Measurements from ENCODE around the gene LTBP3. TPM values are rescaled to one million over a fixed set of nuclear protein-coding genes. Genes with fewer than 3 reads are reported as not detected.
A peak's percentile ranks its signal among the peaks of the same experiment; 100 is the strongest.

Gene LTBP3
- polyA plus RNA-seq, 1 of the 3 experiments (the other 2 are of a cell fraction): 167 TPM

DNA sequence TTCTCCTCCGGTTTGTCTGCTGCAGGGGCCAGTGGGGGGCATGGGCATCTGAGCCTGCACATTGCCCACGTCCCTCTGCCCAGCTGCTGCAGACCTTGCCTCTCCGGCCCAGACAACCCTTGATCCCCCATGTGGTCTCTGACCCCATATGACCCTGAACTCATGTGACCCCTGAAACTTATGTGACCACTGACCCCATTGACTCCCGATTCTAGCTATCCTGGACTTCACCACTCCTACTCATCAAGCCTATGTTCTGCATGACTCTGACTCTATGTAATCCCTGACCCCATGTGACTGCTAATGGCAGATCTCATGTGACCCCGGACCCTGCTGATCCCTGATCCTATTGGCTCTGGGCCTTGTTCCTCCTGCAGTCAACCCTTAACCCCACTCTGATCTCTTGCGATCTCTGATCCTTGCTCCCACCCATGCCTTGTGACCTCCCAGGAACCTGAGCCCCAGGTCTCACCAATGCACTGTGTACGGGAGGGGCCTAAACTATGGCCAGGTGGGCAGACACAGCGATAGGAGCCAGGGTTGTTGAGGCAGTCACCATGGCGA is 5.7 kb downstream of the LTBP3 start:
- no peak overlapping the region for H2AFZ ChIP-seq (ENCODE audit: low read depth)
- TF ChIP-seq, protein P1, sequence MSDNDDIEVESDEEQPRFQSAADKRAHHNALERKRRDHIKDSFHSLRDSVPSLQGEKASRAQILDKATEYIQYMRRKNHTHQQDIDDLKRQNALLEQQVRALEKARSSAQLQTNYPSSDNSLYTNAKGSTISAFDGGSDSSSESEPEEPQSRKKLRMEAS (IDR thresholded peaks at IDR 0.05; ENCODE audit: low read depth): no peak
- TF ChIP-seq MXI1 (IDR thresholded peaks at IDR 0.05; ENCODE audit: low read depth, low read length): no peak
- no peak for TF ChIP-seq CHD2 (IDR thresholded peaks at IDR 0.05; ENCODE audit: low read length, partially characterized antibody)
- no peak for TF ChIP-seq NRF1 (IDR thresholded peaks at IDR 0.05; ENCODE audit: low read depth, low read length)
- no peak for TF ChIP-seq EP300 (IDR thresholded peaks at IDR 0.05; ENCODE audit: borderline replicate concordance in 1 of 2, low read depth in 1 of 2, low read length in 1 of 2)
- TF ChIP-seq TEAD4 (IDR thresholded peaks at IDR 0.05; ENCODE audit: borderline replicate concordance, insufficient read depth): no peak
- TF ChIP-seq ELF1 (IDR thresholded peaks at IDR 0.05): no peak
- TF ChIP-seq SIN3A (IDR thresholded peaks at IDR 0.05; ENCODE audit: borderline replicate concordance, low read depth, low read length): no peak
- TF ChIP-seq MEF2A (IDR thresholded peaks at IDR 0.05; ENCODE audit: borderline replicate concordance, low read depth): no peak
- TF ChIP-seq RAD21 (IDR thresholded peaks at IDR 0.05; ENCODE audit: low read length): no peak
- H3K9me3 ChIP-seq: no peaks in the 10 kb centered on the region
- peaks cover 50% of the 10 kb centered on the region for H3K79me2 ChIP-seq (ENCODE audit: insufficient read depth)
- H3F3A ChIP-seq (replicated peaks; ENCODE audit: insufficient read depth): peaks cover 6% of the 10 kb centered on the region
- ChIA-PET POLR2A (interaction anchor here (0.8 kb wide), 1 partner anchor 11 kb away, joined by 3 read pairs; no protein-coding TSS in a partner anchor), CTCF (interaction anchor here (0.6 to 6.4 kb wide), 16 partner anchors 8 to 232 kb away, joined by 3 to 88 read pairs (median 4); partner anchors contain the start of genes FAM89B, KCNK7 and ZNRD2)
- H3K4me3 ChIP-seq (ENCODE audit: low read depth in 2 of 2, low read length in 1 of 2): no peak overlapping the region
- WGBS (ENCODE audit: low lambda C conversion rate): 84% methylated on average over 6 of the region's 9 CpGs
- no peak overlapping the region for H3K9ac ChIP-seq
- peaks cover 29 to 39% of the 10 kb centered on the region in 2 experiments for H3K36me3 ChIP-seq (replicated peaks in 1 of 2; ENCODE audit: control insufficient read depth in 1 of 2, insufficient read depth in 2 of 2, low read length in 1 of 2)
- no peak for DNase-seq
- H3K4me1 ChIP-seq (ENCODE audit: control insufficient read depth in 1 of 2, insufficient read depth in 2 of 2, low read depth in 1 of 2, low read length in 1 of 2): peaks cover 16 to 34% of the 10 kb centered on the region in 2 experiments; a peak in 3 of 4 replicates
- H3K27me3 ChIP-seq (ENCODE audit: insufficient read depth): no peaks in the 10 kb centered on the region
- no peak overlapping the region; a peak in 1 of 4 replicates for H3K27ac ChIP-seq (ENCODE audit: low read depth in 2 of 2, low read length in 1 of 2)
- no peak overlapping the region for H3K4me2 ChIP-seq
- peaks cover 21% of the 10 kb centered on the region for H4K20me1 ChIP-seq (ENCODE audit: insufficient read depth)
- H3K9me2 ChIP-seq: no peaks in the 10 kb centered on the region

DNA sequence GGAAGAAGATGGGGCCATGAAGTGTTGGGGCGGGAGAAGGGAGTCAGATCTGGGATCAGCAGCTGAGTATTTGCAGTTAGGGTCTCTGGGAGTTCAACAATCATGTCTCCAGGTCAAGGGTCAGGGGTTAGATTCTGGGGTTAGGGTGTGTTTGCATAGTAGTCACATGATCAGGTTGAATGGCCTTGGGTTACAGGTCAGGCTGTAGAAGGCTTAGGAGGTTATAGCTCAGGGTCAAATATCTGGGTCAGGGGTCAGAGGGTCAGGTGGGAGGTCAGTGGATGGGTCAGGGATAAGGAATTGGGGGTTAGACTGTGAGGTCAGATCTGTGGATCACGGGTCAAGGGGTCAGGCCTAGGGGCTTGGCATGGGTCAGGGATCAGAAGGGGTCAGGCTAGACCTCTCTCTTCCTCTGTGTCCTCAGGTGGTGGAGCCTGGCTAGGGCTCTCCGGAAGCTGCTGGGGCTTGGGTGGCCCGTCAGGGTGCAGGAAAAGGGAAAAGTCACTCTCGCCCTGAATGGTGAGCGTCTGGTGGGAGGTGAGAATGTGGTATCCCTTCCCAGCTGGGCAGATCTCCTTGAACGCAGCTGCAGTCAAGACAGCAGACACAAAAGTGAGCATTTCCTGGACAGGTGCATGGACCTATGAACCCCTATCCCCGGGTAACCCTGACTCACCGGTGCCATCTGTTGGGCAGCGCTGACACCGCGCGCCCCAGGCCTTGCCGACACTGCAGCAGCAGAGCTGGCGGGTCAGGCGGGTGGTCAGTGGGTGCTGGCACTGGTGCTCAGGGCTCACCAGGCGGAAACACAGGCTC is 6.4 kb downstream of the LTBP3 start:
- no peak overlapping the region for H3K27ac ChIP-seq (ENCODE audit: low read depth in 2 of 2, low read length in 1 of 2)
- H3K79me2 ChIP-seq (ENCODE audit: insufficient read depth): peaks cover 43% of the 10 kb centered on the region
- no peak overlapping the region for H2AFZ ChIP-seq (ENCODE audit: low read depth)
- no peak overlapping the region for H3K9ac ChIP-seq
- peaks cover 21% of the 10 kb centered on the region for H4K20me1 ChIP-seq (ENCODE audit: insufficient read depth)
- H3K36me3 ChIP-seq (replicated peaks in 1 of 2; ENCODE audit: control insufficient read depth in 1 of 2, insufficient read depth in 2 of 2, low read length in 1 of 2): peaks cover 29 to 42% of the 10 kb centered on the region in 2 experiments
- H3K9me2 ChIP-seq: no peaks in the 10 kb centered on the region
- H3K4me1 ChIP-seq (ENCODE audit: control insufficient read depth in 1 of 2, insufficient read depth in 2 of 2, low read depth in 1 of 2, low read length in 1 of 2): peaks cover 16 to 27% of the 10 kb centered on the region in 2 experiments; a peak in 3 of 4 replicates
- POLR2A ChIA-PET: interaction anchor here (0.8 to 1.1 kb wide), 2 partner anchors 11 to 22 kb away, joined by 3 read pairs; no protein-coding TSS in a partner anchor
- no peak overlapping the region for H3K4me3 ChIP-seq (ENCODE audit: low read depth in 2 of 2, low read length in 1 of 2)
- CTCF ChIA-PET: interaction anchor here (0.6 to 6.4 kb wide), 17 partner anchors 9 to 231 kb away, joined by 3 to 88 read pairs (median 4); partner anchors contain the start of genes FAM89B, KCNK7 and ZNRD2
- no peaks in the 10 kb centered on the region for H3K9me3 ChIP-seq
- H3K4me2 ChIP-seq: no peak overlapping the region
- 72% methylated on average over 5 of the region's 17 CpGs for WGBS (ENCODE audit: low lambda C conversion rate)
- peak; percentile 85 for DNase-seq
- no peaks in the 10 kb centered on the region for H3K27me3 ChIP-seq (ENCODE audit: insufficient read depth)
- TF ChIP-seq SIN3A (IDR thresholded peaks at IDR 0.05; ENCODE audit: borderline replicate concordance, low read depth, low read length) (no peak), RAD21 (IDR thresholded peaks at IDR 0.05; ENCODE audit: low read length) (peak; percentile 43), SMC3 (IDR thresholded peaks at IDR 0.05; ENCODE audit: low read depth, low read length) (peak; percentile 31; the same call in 1 of the 2 replicates), IRF3 (IDR thresholded peaks at IDR 0.05; ENCODE audit: low read depth, low read length) (no peak), CHD2 (IDR thresholded peaks at IDR 0.05; ENCODE audit: low read length, partially characterized antibody) (no peak), GATA2 (CRISPR knock-in tag; IDR thresholded peaks at IDR 0.05) (no peak), TEAD4 (IDR thresholded peaks at IDR 0.05; ENCODE audit: borderline replicate concordance, insufficient read depth) (no peak), ZBTB33 (IDR thresholded peaks at IDR 0.05; ENCODE audit: borderline replicate concordance, low read depth) (no peak), RFX5 (IDR thresholded peaks at IDR 0.05; ENCODE audit: low read length) (no peak)
- TF ChIP-seq, protein P2, sequence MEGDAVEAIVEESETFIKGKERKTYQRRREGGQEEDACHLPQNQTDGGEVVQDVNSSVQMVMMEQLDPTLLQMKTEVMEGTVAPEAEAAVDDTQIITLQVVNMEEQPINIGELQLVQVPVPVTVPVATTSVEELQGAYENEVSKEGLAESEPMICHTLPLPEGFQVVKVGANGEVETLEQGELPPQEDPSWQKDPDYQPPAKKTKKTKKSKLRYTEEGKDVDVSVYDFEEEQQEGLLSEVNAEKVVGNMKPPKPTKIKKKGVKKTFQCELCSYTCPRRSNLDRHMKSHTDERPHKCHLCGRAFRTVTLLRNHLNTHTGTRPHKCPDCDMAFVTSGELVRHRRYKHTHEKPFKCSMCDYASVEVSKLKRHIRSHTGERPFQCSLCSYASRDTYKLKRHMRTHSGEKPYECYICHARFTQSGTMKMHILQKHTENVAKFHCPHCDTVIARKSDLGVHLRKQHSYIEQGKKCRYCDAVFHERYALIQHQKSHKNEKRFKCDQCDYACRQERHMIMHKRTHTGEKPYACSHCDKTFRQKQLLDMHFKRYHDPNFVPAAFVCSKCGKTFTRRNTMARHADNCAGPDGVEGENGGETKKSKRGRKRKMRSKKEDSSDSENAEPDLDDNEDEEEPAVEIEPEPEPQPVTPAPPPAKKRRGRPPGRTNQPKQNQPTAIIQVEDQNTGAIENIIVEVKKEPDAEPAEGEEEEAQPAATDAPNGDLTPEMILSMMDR (IDR thresholded peaks at IDR 0.05): peak; percentile 62
- H3F3A ChIP-seq (replicated peaks; ENCODE audit: insufficient read depth): no peaks in the 10 kb centered on the region
